Prostate gland (tissue), 2 donors: ENCODE data around the gene MGLL. TPM values are rescaled to one million over a fixed set of nuclear protein-coding genes. Genes with fewer than 3 reads are reported as not detected.

Experiments used
- DNase-seq: peaks from one replicate; pipeline ENCODE4 v3.0.0-alpha.2; 2019; ENCODE audit warnings: low spot score
- H3K27ac ChIP-seq, 2 donors: fragments of 200-600 bp; sonication (generic); 2 replicates each; pipeline ENCODE4 v1.5.1; 2017 to 2019
- H3K27me3 ChIP-seq: fragments of 200-600 bp; sonication (generic); replicated peaks from 2 replicates; pipeline ENCODE4 v1.5.1; 2019; ENCODE audit not compliant: insufficient read depth
- H3K36me3 ChIP-seq, 2 donors: fragments of 200-600 bp; sonication (generic); 1 replicate in 1 of 2; 2 replicates in 1 of 2; pipeline versions ENCODE4 v1.5.1 to v1.8.1; 2017 to 2019
- H3K4me1 ChIP-seq: fragments of 200-600 bp; sonication (generic); replicated peaks from 2 replicates; pipeline ENCODE4 v1.5.1; 2019
- H3K4me3 ChIP-seq, 2 donors: fragments of 200-600 bp; sonication (generic); 2 replicates each; pipeline ENCODE4 v1.5.1; 2017 to 2019
- H3K9me3 ChIP-seq: fragments of 200-600 bp; sonication (generic); 2 replicates; pipeline ENCODE4 v1.5.1; 2017
- POLR2A ChIP-seq: fragments of 450-650 bp; IDR thresholded peaks from one replicate; pipeline ENCODE4 v1.6.1; 2016; ENCODE audit warnings: antibody characterized with exemption, mild to moderate bottlenecking
- POLR2AphosphoS5 ChIP-seq: sonication (generic); formaldehyde crosslinking; IDR thresholded peaks from one replicate; pipeline ENCODE4 v1.6.1; 2017; ENCODE audit warnings: antibody characterized with exemption
- WGBS: methylation state at CpG from one replicate; pipeline ENCODE4 v1.1.5; 2018; 5-methylcytosine and 5-hydroxymethylcytosine counted together
- intact Hi-C: fragments of 100-400 bp; cut with DNase I; formaldehyde crosslinking; loops from one replicate; pipeline ENCODE4 v1.14.2; 2022
- total RNA-seq, 2 donors: library from RNA; depleted of rRNA; stranded (reverse); fragments of >200 nt; gene quantifications; one replicate each; pipeline ENCODE4 v1.1.0, GENCODE V29; 2016
- TF ChIP-seq, protein P1 (sequence below), 4 experiments: fragments of 200-600 bp in 2 of 4; fragments of 450-650 bp in 2 of 4; sonication (generic) in 2 of 4; IDR thresholded peaks; 1 replicate in 3 of 4; 2 replicates in 1 of 4; pipeline ENCODE4 v1.5.1; 2016 to 2019; ENCODE audit warnings: antibody characterized with exemption in 4 of 4, mild to moderate bottlenecking in 2 of 4, moderate library complexity in 2 of 4

MGLL gene
- total RNA-seq, 2 donors from 2014 or later = 20.0 to 31.8 TPM

DNA sequence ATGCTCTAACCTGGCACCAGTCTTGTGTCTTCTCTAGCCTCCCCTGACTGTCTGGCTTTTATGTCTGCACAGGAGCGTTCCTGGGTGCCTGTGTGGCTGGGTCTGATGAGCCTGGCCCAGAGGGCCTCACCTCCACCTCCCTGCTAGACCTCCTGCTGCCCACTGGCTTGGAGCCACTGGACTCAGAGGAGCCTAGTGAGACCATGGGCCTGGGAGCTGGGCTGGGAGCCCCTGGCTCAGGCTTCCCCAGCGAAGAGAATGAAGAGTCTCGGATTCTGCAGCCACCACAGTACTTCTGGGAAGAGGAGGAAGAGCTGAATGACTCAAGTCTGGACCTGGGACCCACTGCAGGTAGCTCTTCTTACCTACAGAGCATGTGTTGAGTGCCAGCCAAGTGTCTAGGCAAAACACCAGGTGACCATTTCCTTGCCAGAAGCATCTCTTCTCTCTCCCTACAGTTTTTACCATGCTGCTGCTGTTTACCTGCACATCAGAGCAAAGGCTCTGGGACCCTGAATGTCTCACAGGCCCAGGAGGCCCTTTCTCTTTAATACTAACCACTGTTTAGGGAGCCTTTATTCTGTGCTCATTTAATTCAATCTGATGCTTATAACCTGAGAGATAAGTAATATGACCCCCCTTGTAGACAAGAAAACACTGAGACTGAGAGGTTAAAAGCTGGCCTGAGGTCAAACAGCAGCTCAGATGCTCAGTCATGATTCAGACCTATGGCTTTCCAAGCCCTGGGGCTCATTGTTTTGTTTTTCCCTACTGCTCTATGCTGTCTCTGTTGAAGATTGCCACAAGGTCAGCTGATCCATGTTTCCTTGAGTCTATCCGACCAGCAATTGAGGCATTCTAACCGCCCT lies 182.9 kb downstream of the MGLL start:
- no peak for TF ChIP-seq POLR2AphosphoS5
- TF ChIP-seq, protein P1, sequence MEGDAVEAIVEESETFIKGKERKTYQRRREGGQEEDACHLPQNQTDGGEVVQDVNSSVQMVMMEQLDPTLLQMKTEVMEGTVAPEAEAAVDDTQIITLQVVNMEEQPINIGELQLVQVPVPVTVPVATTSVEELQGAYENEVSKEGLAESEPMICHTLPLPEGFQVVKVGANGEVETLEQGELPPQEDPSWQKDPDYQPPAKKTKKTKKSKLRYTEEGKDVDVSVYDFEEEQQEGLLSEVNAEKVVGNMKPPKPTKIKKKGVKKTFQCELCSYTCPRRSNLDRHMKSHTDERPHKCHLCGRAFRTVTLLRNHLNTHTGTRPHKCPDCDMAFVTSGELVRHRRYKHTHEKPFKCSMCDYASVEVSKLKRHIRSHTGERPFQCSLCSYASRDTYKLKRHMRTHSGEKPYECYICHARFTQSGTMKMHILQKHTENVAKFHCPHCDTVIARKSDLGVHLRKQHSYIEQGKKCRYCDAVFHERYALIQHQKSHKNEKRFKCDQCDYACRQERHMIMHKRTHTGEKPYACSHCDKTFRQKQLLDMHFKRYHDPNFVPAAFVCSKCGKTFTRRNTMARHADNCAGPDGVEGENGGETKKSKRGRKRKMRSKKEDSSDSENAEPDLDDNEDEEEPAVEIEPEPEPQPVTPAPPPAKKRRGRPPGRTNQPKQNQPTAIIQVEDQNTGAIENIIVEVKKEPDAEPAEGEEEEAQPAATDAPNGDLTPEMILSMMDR (IDR thresholded peaks at IDR 0.05) = no peak
- TF ChIP-seq POLR2A = no peak
- no peaks in the 10 kb centered on the region for H3K27me3 ChIP-seq
- WGBS = 86% methylated on average over 5 of the region's 5 CpGs
- no peaks in the 10 kb centered on the region for H3K9me3 ChIP-seq
- no peaks in the 10 kb centered on the region for H3K4me1 ChIP-seq
- H3K27ac ChIP-seq = no peak overlapping the region
- no peak for DNase-seq
- no peak overlapping the region for H3K4me3 ChIP-seq
- H3K36me3 ChIP-seq = no peaks in the 10 kb centered on the region
- intact Hi-C loops = no loop called here

Other genes starting within 250 kb of the MGLL start
- 10 to 100 TPM; 46.6 to 73.1 TPM for gene TPRA1, start 231.8 kb downstream of the MGLL start, total RNA-seq
- gene MCM2, start 224.1 kb downstream of the MGLL start, total RNA-seq = 10 to 100 TPM; 30.9 to 34.7 TPM
- 10 to 100 TPM; 63.9 to 73.7 TPM for gene PODXL2, start 193.3 kb downstream of the MGLL start, total RNA-seq
- gene ABTB1, start 149.6 kb downstream of the MGLL start, total RNA-seq = 10 to 100 TPM; 33.4 to 60.2 TPM
- gene KBTBD12, start 92.7 kb upstream of the MGLL start, total RNA-seq = 1 to 10 TPM in 1 of 2 donors, not detected in 1; 1.2 TPM
- 100 to 1,000 TPM; 166 to 195 TPM for gene SEC61A1, start 229.9 kb upstream of the MGLL start, total RNA-seq